ENCODE measurements around the gene ID2.
A peak's percentile ranks its signal among the peaks of the same experiment; 100 is the strongest.

Gene ID2

GRCh38 chr2:8681786-8682692 is at the start of gene ID2:
Gene ID2, plus strand, starts transcription at chr2:8682056. Its CDS starts 110 bp downstream, at chr2:8682166.
- peak; percentile 99 for DNase-seq (ENCODE audit: low spot score)

DNA sequence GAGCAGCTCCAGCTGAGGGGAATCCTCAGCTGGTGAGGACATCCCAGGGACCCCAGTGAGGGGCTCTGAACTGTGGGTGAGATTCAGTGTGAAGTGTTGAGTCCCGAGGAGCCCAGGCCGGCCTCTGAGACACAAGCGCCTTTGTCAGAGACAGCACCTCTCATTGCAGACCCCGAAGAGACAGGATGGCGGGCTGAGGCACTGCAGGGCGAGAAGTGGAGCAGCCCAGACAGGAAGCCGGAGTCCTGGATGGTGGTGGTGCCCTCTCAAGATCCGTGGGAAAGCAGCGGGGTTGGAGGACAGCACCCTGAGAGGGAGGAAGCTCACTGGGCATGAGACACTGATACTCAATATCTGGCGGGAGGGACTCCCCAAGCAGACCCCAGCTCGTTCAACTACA is 49.1 kb upstream of the ID2 start:
- DNase-seq (ENCODE audit: low spot score), result no peak

DNA sequence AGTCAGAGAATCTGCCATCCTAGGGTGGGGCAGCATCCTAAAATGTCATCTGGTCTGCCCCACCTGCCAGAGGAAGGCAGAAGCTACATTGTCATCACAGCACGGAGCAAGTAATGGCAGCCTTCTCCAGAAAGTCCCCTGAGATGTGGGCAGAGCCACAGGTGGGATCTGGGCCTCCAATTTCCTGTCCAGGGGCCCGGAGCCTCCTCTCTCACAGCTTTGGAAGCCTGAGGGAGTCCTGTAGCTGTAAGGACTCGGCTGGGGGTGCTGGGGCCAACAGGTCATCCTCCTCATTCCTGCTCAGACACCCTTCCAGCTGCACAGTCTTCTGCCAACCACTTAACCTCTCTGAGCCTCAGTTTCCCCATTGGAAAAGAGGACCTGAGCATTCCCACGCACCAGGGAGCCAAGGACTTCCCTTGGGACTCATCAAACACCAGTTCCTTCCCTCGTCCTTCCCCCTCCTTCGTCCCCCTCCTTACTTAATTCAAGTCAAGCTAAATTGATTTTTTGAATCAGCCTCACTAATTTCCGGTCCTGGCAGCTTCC is 48.6 kb upstream of the ID2 start:
- no peak for DNase-seq (ENCODE audit: low spot score)

DNA sequence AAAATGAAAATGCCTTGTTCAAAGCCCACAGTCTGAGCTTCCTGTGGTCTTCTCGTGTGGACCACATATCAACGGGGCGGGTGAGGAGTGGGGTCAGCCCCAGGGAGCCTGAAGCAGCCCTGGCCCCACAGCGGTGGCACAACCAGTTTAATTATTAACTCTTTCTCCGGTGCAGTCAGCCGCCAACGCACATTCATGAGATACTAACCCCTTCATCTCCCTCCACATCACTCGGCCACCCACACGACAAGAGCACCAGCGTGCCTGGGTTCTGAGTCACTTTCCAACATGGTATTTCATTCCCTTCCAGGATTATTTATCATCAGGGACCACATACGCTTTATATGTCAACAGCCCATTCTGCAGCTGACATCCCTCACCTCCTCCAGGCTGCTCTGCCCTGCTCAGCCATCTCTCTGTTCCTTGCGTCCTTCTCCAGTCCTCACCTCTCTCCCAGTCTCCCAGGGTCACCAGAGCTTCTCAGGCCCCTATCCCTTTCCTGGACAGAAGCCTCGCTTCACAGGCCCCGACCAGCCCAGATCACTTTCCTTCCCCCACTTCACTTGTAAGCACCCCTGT is 48.0 kb upstream of the ID2 start:
- DNase-seq (ENCODE audit: low spot score), result no peak

DNA sequence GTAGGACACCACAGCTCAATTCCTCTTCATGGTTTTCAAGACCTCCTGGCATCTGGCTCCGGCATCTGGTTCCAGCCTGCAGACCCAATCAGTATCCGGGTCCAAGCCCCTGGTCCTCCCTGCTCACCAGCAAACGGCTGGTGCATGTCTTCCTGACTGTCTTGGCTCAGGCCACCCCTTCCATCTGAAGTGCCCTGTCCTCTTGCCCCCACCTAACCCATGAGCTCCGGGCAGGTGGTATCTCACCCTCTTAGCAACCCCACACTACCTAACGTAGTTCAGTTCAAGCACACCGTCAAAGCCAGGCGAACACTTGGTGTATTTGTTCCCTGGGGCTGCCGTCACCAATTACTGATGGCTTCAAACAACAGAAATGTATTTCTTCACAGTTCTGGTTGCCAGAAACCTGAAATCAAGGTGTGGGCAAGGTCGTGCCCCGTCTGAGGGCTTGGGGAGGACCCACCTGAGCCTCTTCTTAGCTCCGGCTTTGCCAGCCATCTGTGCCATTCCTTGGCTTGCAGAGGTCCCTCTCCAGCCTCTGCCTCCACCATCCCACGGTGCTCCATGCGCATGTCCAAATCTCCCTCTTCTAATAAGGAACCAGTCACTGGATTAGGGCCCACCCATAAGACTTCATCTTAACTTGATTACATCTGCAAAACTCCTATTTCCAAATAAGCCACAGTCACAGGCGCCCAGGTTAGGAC is 47.2 kb upstream of the ID2 start:
- no peak for DNase-seq (ENCODE audit: low spot score)

GRCh38 chr2:8636041-8636491 is 45.8 kb upstream of the ID2 start:
- DNase-seq (ENCODE audit: low spot score), result no peak

DNA sequence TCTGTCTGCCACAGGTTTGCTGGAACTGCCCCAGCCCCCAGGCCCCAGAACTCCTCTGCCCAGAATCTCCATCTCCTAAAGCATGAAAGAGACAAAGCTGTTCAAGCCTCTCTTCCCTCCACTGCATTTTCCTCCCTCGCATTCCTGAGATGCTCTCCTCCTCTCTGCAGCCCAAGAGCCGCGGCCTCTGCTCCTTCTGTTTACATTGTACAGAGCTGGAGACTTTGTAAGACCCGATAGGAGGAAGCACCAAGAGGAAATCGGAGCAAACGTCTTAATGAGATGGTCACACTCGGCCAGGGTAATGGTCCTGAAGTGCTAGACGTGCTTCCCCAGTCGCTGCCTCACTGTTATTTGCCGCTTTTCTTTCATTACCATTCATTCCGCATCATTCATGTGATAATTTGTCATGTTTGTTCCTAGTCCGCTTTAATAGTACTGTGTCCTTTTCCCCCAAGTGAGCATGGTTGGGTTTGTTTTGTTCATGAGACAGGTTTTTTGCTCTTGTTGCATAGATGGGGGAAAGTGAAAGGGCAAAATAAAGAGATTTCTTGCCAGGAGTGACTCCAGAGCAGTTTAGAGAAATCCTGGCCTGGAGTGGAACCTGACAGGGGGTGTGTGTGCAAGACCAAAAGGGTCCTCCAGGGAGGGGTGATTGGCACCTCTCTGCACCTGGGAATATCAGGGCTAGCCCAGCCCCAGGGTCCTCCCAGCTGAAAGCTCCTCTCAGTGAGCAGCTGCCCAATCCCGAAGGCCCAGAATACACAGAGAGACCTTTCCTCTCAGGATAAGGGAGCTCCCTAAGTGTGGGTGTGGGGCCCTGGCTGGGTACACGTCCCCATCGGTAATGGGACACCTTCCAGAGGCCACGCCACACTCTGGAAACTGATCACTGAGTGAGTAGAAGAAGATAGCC is 44.9 kb upstream of the ID2 start:
- DNase-seq (ENCODE audit: low spot score), result no peak

DNA sequence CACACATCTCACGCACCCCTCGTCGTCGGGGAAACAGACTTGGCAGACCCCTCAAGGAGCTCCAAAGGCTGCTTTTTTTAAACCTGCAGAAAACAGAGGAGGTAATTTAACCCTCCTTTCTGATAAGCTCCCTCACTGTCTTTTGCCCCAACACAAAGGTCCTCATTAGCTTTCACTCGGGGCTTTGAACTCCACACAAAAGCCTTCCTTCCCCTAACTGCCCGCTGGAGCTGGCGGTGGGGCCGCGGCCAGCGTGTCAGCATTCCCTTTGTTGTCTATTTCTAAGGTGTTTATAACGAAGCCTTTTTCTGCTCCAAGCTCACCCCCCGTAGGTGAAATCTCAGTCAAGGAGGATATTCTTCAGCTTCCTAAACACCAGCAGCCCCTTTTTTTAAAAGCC is 43.5 kb upstream of the ID2 start:
- no peak for DNase-seq (ENCODE audit: low spot score)

DNA sequence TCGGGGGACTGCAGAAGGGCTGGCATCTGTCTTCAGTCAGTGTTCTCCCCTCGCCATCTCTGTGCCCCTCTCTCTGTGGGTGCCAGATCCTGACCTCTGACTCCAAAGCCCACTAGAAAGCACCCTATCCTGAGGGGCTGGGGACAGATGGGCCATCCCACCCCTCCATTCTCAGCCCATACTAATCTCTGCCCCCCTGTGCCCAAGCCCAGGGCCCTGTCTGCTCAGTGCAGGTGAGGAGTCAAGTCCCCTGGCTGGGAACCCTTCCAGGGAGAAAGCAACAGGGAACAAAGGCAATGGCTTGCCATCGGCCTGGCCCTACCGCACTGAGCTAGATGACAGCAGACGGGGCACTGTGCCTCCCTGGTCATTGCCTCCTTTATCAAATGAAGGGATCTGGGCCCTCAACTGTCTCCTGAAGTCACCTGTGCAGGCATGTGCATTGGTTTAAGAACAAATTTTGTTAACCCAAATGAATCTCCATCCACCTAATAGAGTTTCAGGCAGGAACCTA is 42.7 kb upstream of the ID2 start:
- no peak for DNase-seq (ENCODE audit: low spot score)

DNA sequence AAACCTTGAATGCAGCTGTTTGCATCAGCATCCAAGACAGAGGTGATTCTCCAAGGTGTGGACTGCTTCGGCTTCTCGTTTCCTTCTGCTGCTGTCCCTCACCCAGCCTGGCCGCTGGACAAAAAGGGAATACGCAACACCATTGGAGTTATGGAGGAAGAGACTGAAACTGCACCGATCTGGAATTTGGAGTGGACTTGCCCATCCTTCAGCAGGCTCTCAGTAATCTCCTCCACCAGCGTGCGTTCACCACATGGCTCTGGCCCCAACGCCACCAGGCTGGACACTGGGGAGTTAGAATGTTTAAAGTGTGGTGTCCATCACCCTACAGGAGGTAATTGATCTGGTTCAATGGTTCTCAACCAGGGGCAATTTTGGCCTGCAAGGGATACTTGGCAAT is 41.4 kb upstream of the ID2 start:
- no peak for DNase-seq (ENCODE audit: low spot score)

GRCh38 chr2:8641301-8641965 is 40.4 kb upstream of the ID2 start:
- no peak for DNase-seq (ENCODE audit: low spot score)

DNA sequence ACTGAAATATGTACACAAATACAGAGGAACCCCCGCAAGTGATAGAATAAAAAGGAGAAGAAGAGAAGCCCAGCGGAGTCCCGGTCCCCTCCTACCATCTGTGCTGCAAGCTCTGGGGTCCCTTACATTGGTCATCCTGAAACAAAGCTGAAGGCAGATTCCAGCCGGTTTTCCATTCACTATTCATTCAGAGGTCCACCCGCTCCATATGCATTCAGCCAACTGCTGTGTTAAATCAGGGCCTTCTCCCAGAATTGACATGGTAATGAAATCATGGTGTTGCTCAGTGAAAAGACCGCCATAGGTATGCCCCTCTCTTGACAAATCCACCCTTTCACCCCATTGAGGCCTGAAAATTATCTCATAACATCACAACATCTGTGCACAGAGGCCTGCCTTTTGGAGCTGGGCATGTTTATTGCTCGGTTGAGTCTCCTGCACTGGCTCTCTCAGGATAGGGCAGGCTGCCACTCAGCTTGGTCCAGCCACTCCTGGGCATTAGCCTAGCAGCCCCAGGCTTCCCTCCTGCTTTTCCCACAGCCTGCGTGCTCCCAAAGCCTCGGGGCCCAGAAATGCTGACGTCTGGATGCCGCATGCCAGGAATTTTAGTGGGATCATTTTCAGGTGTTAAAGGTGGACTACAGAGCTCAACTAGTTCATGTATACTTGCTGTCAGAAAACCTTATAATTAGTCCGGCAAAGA is 39.3 kb upstream of the ID2 start:
- peak; percentile 36 for DNase-seq (ENCODE audit: low spot score)

DNA sequence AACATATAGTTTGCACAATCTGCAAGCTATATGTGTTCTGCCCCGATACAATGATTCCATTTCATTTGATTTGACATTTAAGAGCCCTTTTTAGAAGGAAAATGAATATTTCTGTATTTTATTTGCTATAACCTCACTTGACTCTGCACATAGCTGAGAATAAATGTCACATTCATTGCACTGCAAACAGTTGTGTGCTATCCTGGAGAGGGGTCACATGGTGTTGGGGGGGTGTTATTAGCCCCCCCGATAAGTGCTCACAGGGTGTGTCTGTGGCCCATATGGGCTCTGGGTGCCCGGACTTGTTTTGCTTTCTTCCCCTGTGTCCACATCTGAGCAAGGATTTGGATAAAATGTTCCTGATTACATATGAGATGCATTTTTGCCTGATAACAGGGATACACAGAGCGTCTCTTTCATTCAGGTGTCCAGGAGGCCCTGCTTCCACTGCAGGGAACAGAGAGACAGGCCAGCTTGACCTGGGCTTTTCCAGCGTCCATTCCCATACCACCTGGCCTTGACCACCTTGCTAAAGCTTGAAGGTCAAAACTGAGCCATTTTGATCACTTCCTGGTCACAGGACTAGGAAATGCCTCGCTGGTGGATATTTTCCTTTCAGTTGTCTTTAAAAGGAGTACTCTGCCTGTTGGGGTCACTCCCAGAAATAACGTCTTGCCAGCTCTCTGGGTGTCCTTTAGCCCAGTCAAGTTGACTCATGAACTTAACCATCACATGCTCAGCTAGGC is 38.4 kb upstream of the ID2 start:
- no peak for DNase-seq (ENCODE audit: low spot score)

GRCh38 chr2:8643996-8644356 is 37.9 kb upstream of the ID2 start:
- no peak for DNase-seq (ENCODE audit: low spot score)

- DNase-seq (ENCODE audit: low spot score), result no peak
These were observed 37.2 kb upstream of the ID2 start for GRCh38 chr2:8644605-8645175.

DNA sequence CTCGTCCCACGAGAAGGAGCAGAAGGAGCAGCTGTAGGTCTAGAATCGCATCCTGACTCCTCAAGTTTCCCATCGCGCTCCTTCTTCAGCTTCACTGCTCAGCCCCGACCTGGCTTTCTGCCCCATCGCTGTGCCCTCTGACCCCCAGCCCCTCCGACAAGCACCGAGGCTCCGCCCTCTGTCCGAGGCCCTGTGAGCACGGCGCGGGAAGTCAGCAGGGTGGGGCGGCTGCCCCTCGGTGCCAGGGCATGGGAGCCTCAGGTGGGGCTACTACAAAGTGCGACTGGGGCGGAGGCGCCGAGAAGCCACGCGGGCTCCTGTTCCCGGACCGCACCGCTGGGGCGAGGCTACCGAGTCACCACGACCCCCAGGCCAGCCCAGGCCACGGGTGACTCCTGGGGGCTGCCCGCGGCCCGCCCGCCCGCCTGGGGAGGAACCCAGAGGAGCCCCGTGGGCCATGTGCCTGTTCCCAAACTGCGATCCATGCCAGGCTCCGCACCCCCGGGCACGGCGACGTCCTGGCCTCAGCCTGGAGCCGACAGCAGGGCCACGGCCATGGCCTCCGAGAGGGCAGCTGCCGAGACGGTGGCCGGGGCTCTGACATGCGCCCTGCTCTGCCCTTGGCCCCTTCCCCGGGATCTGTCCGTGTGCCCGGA is 36.6 kb upstream of the ID2 start:
- no peak for DNase-seq (ENCODE audit: low spot score)

GRCh38 chr2:8646731-8647461 is 35.0 kb upstream of the ID2 start:
- DNase-seq (ENCODE audit: low spot score), result no peak

- no peak for DNase-seq (ENCODE audit: low spot score)
These were observed 34.4 kb upstream of the ID2 start for GRCh38 chr2:8647462-8647857.

All from putamen (tissue), 1 donor.